Pulmonary artery endothelial cell (primary cell): Measurements from ENCODE around the gene TSGA10IP. TPM values are rescaled to one million over a fixed set of nuclear protein-coding genes. Genes with fewer than 3 reads are reported as not detected.

ENCODE experiments used
- DNase-seq: peaks from one replicate; pipeline ENCODE4 v3.0.0-alpha.2; 2011; ENCODE audit warnings: low read depth, low spot score
- total RNA-seq: library from RNA; depleted of rRNA; stranded (reverse); fragments of >200 nt; gene quantifications from 2 replicates; pipeline ENCODE4 v1.2.3, GENCODE V29; 2014

Gene TSGA10IP
- total RNA-seq, 1 donor from 2014 or later = not detected

DNA sequence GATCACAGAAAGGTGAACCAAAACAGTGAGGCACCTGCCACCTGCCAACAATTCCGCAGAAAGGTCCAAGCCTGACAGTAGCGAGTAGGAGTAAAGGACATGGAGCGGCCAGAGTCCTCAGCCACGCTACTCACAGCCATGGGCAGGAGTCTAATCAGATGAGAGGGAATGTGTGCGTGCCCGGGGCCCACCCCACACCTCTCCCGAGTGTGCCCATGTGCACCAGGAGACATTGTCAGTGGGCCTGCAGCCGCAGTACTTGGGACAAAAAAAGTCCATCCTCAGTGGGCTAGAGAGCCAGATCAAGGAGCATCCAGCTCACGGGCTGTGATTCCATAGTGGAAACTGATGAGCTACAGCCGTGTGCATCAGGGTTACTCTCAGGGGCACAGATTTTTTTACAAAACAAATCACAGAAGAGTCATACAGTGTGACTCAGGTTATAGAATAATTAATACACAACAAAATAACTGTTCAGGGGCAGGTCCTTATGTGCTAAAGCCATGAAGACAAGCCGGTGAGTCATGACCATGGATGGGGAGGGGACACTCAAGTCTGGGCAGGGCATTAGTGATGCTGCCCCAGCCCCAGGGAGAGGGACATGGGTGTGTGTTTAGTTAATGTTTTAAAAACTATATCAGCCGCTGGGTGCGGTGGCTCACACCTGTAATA lies 28.3 kb downstream of the TSGA10IP start:
- DNase-seq = no peak

DNA sequence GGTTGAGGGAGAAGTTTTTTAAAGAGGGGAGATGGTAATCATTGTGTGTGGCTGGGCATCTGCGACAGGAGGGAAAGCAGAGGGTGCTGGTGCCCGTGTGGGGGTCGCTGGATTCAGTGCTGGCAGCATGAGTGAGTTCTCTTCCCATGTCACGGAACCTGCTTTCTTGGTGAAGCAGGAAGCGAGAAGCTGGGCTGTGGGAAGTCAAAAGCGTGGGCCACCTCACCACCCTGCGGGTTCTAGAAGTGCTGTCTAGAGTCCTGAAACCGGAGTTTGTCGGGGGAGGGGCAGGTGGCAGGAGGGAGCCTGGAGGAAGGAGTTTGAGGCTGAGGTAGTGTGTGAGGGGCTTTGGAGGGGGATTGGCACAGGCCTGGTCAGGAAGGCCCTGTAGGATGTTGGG lies 30.5 kb downstream of the TSGA10IP start:
- DNase-seq = no peak

- DNase-seq = no peak
These were observed 31.2 kb downstream of the TSGA10IP start for GRCh38 chr11:65976216-65977176.

GRCh38 chr11:65977621-65978390 lies 32.5 kb downstream of the TSGA10IP start:
- DNase-seq = no peak

DNA sequence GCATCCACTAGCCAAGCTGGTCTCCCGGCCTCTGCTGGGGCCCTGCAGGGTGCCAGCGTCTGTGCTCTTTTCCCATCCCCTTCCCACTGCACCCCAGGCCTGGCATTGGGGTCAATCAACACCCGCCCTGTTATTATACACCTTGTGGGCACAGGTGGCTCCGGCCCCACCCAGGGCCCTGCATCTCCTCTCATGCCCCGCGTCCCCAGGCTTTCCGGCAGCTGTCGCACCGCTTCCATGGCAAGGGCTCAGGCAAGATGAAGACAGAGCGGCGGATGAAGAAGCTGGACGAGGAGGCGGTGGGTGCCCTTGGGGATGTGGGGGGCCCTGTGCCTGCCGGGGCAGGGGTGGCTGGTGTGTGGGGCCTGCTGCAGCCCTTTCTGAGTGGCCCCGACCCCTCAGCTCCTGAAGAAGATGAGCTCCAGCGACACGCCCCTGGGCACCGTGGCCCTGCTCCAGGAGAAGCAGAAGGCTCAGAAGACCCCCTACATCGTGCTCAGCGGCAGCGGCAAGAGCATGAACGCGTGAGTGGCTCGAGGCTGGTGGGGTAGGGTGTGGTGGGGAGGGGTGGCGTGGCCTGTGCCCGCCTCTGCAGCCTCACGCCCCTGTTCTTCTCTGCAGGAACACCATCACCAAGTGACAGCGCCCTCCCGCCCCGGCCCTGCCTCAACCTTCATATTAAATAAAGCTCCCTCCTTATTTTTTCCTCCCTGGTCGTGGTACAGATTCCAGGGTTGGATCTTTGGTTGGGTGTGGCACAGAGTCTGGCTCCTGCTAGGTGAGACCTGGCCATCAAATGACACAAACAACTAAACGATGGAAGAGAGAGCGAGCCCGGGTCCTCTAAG lies 33.3 kb downstream of the TSGA10IP start:
- no peak for DNase-seq

DNA sequence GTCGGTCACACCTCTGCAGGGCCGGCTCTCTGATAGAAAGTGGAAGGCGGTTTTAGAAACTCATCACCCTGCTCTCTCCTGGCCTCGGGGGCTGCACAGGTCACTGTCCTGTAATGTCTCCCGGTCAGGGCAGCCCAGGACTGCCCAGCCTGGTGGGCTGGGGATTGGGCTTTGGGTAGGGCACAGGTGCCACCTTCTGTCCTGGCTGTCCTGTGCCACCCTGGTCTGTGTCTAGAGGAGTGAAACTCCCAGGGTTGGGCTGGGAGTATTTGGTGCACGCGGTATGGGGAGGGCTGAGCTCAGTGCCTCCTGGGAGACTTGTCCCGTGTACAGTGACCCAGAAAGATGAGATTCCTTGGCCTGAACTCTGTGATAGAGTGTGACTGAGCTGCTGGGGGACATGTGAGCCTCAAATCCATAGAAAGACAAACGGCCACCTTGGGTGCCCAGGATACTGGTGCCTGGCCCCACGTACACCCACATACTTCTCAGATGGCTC lies 34.0 kb downstream of the TSGA10IP start:
- no peak for DNase-seq

- DNase-seq = no peak
These were observed 35.9 kb downstream of the TSGA10IP start for GRCh38 chr11:65981101-65981740.

- no peak for DNase-seq
These were observed 36.9 kb downstream of the TSGA10IP start for GRCh38 chr11:65981972-65982823.

DNA sequence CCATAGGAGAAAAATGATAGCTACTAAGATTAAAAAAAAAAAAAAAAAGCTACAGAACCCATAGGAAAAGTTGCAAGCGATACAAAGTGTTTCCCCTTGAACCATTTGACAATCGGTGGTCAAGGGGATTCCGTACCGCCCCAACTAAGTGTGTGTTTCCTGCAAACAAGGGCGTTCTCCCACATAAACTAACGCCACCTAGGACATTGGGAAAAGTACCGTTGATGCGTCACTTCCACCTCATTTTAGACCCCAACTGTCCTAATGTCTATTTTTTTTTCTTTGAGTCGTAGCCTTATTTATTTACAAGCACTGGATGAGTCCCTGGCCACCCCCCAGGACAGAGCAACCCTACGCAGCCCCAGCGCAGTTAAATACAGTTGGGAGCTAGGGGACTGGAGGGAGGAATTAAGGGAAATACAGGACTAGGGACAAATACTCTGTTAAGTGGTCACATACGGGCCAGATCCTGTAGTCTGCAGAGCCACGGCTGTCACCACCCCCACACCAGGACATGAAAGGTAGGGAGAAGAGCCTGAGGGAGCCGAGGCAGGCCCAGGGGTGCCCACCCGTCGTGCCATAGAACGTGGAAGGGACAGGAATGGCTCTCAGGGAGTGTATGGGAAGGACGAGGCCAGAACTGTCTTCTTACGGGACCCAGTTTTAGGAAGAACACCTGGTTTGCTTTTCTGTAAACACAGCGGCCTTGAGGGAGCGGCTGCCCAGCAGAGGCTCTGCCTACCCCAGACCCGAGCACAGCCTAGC lies 37.7 kb downstream of the TSGA10IP start:
- DNase-seq = no peak

- no peak for DNase-seq
These were observed 38.3 kb downstream of the TSGA10IP start for GRCh38 chr11:65983589-65983987.

DNA sequence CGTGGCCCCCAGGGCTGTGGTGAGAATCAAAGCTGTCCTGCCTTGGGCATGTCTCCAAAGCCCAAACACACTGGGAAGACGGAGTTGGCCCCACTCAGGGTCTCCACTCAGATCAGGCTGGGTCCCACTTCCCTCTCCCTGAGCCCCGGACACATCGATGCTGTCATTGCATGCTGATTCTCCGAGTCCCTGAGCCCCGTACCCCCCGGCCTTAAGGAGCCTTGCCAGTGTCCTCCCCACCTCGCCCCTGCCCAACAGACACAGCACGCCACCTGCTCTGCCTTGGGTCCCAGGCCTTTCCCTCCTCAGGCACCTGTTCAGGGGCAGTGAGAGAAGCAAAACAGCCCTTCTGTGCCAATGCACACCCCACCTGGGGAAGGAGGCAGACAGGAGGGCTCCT lies 42.1 kb downstream of the TSGA10IP start:
- DNase-seq = no peak

DNA sequence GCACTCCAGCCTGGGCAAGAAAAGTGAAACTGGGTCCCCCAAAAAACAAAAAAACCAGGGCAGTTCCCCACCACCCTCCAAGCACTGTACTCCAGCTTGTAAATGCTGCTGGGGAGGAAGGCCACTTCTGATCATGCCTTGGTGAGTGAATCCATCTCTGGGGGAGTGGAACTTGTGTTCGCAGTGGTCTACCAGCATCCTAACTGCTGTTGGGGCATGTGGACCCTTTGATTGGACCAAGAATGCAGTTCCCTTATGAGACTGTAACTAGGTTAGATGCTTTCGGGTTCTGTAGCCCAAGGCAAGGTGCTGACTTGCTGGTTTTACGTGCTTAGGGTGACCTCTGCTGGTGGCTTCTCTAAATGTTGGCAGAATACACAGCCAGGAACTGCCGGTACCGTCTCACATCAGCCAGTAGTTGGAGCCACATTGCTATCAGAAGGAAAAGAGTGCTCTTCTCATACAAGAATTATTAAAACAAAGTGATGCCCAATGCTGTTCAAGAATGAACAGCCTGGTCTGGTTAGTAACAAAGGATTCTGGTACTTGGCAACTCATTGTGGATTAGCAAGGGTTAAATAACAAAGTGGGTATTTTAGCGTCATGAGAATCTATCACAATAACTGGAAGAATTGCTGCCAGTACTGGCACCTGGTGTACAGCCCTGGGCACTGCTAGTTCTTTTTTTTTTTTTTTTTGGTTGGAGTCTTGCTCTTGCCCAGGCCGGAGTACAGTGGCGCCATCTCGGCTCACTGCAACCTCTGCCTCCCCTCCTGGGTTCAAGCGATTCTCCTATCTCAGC lies 43.7 kb downstream of the TSGA10IP start:
- peak; percentile 89 for DNase-seq

DNA sequence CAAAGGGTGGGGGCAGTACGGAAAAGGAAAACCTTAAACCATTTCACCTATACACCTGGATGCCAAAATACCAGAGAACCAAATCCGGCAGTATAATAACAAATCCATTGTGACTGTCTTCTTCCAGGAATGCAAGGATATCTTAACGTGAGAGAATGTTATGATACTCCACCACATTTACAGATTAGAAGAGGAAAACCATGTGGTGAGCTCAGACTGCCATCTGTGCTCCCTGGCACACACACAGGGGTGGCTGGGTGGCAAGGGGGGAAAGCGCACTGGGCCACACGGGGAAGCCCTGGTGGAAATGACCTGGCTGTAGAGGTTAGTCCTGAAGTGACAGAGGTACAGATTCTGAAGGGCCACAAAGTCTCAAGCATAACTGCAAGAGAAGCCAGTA lies 46.8 kb downstream of the TSGA10IP start:
- DNase-seq = no peak

DNA sequence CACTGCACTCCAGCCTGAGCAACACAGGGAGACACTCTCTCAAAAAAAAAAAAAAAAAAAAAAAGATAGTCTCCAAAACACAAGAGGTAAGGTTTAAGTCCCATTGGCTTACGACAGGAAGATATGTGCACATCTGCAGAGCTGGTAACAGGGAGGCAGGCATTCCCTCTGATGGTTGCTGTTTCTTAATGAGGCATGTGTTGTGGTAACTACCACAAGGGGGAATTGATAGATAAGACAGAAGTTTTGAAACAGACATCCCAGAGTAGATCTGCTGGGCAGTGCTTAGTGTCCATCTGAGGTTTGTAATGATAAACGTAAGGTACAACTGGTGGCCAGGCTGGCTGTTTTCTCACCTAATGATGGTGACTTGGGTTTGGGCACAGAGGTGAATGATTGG lies 52.0 kb downstream of the TSGA10IP start:
- no peak for DNase-seq

DNA sequence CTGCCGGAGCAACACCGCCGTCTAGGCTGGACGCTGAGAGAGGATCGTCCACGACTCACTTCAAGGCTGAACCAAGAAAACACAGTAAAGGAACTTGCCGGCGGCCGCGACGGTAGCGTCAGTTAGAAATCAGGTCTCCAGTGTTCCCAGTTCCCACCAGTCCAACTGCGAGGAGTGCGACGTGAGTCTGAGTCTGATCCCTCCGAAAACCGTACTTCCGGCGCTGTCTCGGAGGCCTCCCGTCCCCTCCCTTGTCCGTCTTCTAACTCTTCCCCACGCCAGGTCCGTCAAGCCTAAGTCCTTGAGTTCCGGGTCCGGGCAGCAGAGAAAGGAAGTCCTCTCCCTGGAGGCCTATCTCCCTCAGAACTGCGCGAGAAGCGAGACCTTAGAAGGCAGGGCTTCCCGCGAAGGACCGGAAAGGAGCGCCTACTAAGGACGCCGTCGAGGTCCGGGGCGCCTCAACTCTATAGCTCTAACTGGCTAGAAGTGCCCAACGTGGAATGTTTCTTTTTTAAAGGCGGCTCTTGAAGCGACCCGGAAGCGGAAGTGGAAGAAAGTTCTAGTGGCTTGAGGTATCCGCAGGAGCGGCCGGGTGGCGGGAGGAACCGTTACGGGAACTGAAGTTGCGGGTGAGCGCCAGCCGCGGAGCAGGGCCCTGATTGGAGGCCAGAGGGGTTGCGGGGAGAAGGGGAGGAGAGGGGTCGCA lies 56.8 kb downstream of the TSGA10IP start, which contains the start of the genes BANF1 and EIF1AD:
Gene BANF1 (plus strand): TSS at position 562 of the 706 bp plus-strand sequence. CDS start 748 bp downstream, outside the sequence.
Gene EIF1AD (minus strand): TSS at position 216 of the 706 bp plus-strand sequence. CDS start 1,768 bp downstream, outside the sequence.
- peak; percentile 94 for DNase-seq

GRCh38 chr11:66002648-66003225 lies 57.5 kb downstream of the TSGA10IP start:
- no peak for DNase-seq
